ENCODE measurements around the gene CS.

- TF ChIP-seq EP300 (IDR thresholded peaks at IDR 0.05) (no peak), CTCF (IDR thresholded peaks at IDR 0.05) (no peak)
Observed at GRCh38 chr12:56236985-56237384, 63.1 kb downstream of the CS start.
